ENCODE results near the gene TMEM97.
"Not testable (repeated sequence)": the region's sequence is repeated elsewhere in the genome, so short reads cannot be mapped to it uniquely, and the experiment has no call there.

TMEM97 gene

GRCh38 chr17:28338056-28338768 is 19.2 kb downstream of the TMEM97 start:
- DNase-seq (ENCODE audit: low read depth) = no peak

GRCh38 chr17:28338769-28339212 is 19.8 kb downstream of the TMEM97 start:
- DNase-seq (ENCODE audit: low read depth) = not testable (repeated sequence)

GRCh38 chr17:28339431-28339830 is 20.4 kb downstream of the TMEM97 start:
- no peak for DNase-seq (ENCODE audit: low read depth)

GRCh38 chr17:28340374-28340773 is 21.4 kb downstream of the TMEM97 start:
- no peak for DNase-seq (ENCODE audit: low read depth)

- DNase-seq (ENCODE audit: low read depth) = no peak
These were observed 22.5 kb downstream of the TMEM97 start for GRCh38 chr17:28341516-28341915.

GRCh38 chr17:28342313-28342712 is 23.3 kb downstream of the TMEM97 start:
- DNase-seq (ENCODE audit: low read depth) = no peak

GRCh38 chr17:28343491-28343932 is 24.5 kb downstream of the TMEM97 start:
- DNase-seq (ENCODE audit: low read depth) = no peak

- DNase-seq (ENCODE audit: low read depth) = no peak
These were observed 25.0 kb downstream of the TMEM97 start for GRCh38 chr17:28344011-28344410.

- no peak for DNase-seq (ENCODE audit: low read depth)
These were observed 25.5 kb downstream of the TMEM97 start for GRCh38 chr17:28344435-28344901.

- DNase-seq (ENCODE audit: low read depth) = no peak
These were observed 26.6 kb downstream of the TMEM97 start for GRCh38 chr17:28345419-28346198.

- DNase-seq (ENCODE audit: low read depth) = no peak
These were observed 27.2 kb downstream of the TMEM97 start for GRCh38 chr17:28346199-28346580.

GRCh38 chr17:28346746-28347246 is 27.8 kb downstream of the TMEM97 start:
- no peak for DNase-seq (ENCODE audit: low read depth)

- DNase-seq (ENCODE audit: low read depth) = no peak
These were observed 28.4 kb downstream of the TMEM97 start for GRCh38 chr17:28347261-28347891.

- no peak for DNase-seq (ENCODE audit: low read depth)
These were observed 30.0 kb downstream of the TMEM97 start for GRCh38 chr17:28348979-28349378.

GRCh38 chr17:28350271-28350670 is 31.3 kb downstream of the TMEM97 start:
- no peak for DNase-seq (ENCODE audit: low read depth)

- DNase-seq (ENCODE audit: low read depth) = peak; percentile 95
These were observed 38.3 kb downstream of the TMEM97 start, which contains the start of gene POLDIP2 for GRCh38 chr17:28357061-28357900. Gene POLDIP2 (minus strand): TSS chr17:28357527. CDS start chr17:28357448, 79 bp downstream.

- DNase-seq (ENCODE audit: low read depth) = no peak
These were observed 38.8 kb downstream of the TMEM97 start for GRCh38 chr17:28357901-28358197.

- no peak for DNase-seq (ENCODE audit: low read depth)
These were observed 44.2 kb downstream of the TMEM97 start for GRCh38 chr17:28363186-28363585.

GRCh38 chr17:28363776-28364650 is 45.0 kb downstream of the TMEM97 start:
- DNase-seq (ENCODE audit: low read depth) = no peak

- DNase-seq (ENCODE audit: low read depth) = no peak
These were observed 45.8 kb downstream of the TMEM97 start, which contains the start of gene SEBOX for GRCh38 chr17:28364665-28365363. Gene SEBOX (minus strand): TSS chr17:28365199. CDS start chr17:28365151, 48 bp downstream.

Data from stimulated activated CD8-positive, alpha-beta memory T cell treated with anti-CD3 and anti-CD28 coated beads, Interleukin-4, amount 100 ng/mL, for 24 hours (primary cell).